OCI-LY3 (cell line): ENCODE measurements around the gene USP53.

Experiments used
- EZH2phosphoT487 ChIP-seq: fragments of 200-600 bp; shearing (Covaris generic); IDR thresholded peaks from 2 replicates; pipeline ENCODE4 v1.6.1; 2018; ENCODE audit warnings: antibody characterized with exemption, mixed run types, low read depth
- TF ChIP-seq, protein P1 (sequence below): fragments of 200-600, 300-600 bp; sonication (generic); IDR thresholded peaks from 2 replicates; pipeline ENCODE4 v1.5.1; 2014; ENCODE audit warnings: antibody characterized with exemption, low read length, low read depth

DNA sequence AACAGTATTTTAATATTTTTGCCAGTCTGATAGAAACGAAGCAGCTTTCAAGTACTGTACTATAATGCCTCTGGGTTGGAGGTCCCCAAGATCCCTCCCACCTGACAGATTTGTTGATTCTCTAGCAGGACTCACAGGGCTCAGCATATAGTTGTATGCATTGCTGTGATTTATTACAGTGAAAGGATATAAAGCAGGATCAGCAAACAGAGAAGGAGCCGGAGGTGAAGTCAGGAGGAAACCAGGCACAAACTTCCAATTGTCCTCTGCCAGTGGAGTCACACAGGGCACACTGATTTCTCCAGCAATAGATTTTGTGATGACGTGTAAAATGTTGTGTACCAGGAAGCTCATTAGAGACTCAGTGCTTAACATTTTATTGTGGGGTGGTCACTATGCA lies 19.0 kb downstream of the USP53 start:
- TF ChIP-seq, protein P1, sequence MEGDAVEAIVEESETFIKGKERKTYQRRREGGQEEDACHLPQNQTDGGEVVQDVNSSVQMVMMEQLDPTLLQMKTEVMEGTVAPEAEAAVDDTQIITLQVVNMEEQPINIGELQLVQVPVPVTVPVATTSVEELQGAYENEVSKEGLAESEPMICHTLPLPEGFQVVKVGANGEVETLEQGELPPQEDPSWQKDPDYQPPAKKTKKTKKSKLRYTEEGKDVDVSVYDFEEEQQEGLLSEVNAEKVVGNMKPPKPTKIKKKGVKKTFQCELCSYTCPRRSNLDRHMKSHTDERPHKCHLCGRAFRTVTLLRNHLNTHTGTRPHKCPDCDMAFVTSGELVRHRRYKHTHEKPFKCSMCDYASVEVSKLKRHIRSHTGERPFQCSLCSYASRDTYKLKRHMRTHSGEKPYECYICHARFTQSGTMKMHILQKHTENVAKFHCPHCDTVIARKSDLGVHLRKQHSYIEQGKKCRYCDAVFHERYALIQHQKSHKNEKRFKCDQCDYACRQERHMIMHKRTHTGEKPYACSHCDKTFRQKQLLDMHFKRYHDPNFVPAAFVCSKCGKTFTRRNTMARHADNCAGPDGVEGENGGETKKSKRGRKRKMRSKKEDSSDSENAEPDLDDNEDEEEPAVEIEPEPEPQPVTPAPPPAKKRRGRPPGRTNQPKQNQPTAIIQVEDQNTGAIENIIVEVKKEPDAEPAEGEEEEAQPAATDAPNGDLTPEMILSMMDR: no peak
- TF ChIP-seq EZH2phosphoT487: no peak
